ENCODE measurements around the gene SCYL3.

GRCh38 chr1:169899519-169900217 lies 6.0 kb upstream of the SCYL3 start:
- TF ChIP-seq CTCF (IDR thresholded peaks at IDR 0.05) = no peak
- TF ChIP-seq EP300 (IDR thresholded peaks at IDR 0.05) = no peak
